ENCODE data around the gene SLC29A3.
"Not testable (repeated sequence)": the region's sequence is repeated elsewhere in the genome, so short reads cannot be mapped to it uniquely, and the experiment has no call there.

Gene SLC29A3

DNA sequence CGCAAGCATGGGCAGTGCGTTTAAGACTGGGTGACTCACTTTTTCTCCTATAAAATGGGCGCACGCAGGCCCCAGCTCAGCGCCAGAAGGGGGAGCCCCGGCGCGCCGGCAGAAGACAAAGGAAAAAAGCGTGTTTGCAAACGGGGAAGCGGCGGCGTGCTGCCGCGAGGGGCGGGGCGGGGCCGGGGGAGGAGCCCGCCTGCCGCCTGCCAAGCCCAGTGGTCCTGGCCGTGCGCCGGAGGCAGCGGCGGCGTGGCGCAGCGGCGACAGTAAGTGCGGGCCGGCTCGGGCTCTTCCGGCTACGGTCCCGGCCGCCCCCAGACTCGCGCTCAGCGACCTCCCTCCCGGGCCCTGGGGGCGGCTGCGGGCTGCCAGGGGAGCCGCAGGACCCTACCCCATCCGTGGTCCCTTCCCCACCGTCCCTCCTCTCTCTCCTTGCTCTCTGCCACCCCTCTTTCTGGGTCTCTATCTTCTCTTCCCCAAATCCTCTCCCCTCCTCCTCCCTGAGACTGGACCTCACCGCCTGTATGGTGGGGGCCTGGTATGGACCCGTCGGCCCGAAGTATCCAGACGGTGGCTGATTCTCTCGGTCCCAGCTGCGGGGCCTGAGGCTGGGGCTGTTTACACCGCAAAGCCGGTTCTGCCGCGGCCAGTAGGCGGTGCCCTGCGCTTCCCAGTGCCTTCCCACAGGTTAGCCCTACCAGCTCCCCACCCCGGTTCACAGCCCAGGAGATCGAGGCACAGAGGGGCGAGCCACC, at the start of gene SLC29A3:
Gene SLC29A3, plus strand, starts transcription at position 218 of the 758 bp plus-strand sequence. Its CDS starts 51 bp downstream, at position 269.
- peak; percentile 90 for DNase-seq

DNA sequence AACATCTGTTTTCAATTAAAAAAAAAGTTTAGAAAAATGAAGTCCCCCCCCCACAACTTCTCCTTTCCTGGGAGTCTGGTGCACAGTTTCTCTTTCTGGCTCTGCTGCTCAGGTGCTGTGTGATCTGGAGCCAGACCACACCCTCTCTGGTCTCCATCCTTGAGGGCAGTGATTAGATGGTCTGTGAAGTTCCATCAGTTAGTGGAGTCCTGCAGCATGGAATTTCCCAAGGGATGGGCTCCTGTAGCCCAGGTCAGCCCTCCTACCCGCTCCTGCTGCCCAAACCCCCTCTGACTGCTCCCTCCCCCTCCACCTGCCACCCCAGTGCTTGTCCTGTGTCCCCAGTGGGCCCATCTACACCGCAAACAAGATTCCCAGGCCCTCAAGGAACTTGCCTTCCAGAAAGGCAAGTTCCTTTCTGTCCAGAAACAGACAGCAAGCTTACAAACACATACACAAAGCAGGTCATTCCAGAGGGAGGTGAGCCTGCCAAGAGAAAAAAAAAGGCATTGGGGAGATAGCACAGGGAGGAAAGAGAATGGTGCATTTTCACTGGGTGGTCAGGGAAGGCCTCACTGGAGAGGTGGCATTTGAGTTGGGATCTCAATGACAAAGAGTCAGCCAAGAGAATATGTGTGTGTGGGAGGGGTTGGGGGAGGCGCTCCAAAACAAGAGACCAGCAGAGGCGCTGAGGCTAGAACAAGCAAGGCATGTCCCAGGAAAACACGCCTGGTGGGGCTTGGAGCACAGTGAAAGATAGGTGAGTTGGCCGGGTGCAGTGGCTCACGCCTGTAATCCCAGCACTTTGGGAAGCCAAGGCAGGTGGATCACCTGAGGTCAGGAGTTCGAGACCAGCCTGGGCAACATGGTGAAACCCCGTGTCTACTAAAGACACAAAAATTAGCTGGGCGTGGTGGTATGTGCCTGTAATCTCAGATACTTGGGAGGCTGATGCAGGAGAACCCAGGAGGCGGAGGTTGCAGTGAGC, 49.5 kb upstream of the SLC29A3 start:
- DNase-seq = no peak

DNA sequence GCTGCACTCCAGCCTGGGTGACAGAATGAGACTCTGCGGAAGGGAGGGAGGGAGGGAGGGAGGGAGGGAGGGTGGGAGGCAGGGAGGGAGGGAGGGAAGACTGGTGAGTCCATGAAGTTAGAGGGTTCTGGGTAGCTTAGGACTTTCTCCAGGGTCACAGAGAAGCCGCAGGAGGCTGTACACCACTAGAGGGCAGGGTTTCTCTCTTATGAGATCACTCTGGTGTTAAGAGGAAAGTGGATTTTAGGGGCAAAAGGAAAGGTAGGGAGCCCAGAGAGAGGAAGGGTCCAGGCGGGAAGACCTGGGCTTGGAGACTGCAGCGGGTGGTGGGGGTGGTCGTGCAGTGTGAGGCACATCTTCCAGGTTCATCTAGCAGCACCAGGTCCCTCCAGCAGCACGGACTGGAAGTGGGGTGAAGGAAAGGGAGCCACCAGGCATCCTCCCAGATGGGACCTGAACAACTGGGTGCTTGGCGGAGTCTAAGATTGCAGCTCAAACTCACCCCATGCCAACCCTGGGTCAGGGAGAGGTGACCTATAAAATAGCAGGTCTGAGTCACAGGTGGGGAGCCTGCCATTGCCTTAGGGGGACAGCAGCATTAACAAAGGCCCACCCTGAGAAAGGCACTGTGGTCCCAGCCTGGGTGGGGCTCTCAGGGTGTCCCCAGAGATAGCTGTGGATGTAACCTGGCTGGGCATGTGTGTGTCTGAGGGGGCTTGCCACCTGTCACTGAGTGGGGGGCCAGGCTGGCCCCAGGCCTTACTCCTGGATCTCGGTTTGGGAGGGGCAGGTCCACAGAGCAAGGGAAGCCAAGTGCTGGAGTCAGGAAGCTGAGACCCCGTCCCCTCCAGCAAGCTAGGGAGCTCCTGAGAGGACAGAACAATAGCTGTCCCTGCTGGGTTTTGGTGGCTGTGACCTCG, 48.5 kb upstream of the SLC29A3 start:
- DNase-seq = no peak

DNA sequence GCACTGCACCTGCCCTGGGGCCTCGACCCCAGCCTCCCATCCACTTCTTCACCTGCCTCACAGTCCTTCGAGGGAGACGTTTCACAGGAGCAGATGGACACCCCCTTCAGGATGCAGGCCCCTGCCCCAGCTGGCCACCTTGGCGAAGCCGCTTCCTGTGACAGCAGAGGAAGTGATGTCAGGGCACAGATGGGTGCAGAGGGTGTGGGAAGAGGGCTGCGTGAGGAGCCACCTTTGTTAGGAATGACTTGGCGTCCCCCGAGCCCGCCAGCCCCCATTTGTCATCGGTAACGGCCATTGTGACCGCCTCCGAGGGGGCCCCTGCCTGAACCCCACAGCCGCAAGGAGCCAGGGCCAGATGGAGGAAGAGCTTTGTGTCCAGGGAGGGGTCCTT, 47.4 kb upstream of the SLC29A3 start:
- no peak for DNase-seq

DNA sequence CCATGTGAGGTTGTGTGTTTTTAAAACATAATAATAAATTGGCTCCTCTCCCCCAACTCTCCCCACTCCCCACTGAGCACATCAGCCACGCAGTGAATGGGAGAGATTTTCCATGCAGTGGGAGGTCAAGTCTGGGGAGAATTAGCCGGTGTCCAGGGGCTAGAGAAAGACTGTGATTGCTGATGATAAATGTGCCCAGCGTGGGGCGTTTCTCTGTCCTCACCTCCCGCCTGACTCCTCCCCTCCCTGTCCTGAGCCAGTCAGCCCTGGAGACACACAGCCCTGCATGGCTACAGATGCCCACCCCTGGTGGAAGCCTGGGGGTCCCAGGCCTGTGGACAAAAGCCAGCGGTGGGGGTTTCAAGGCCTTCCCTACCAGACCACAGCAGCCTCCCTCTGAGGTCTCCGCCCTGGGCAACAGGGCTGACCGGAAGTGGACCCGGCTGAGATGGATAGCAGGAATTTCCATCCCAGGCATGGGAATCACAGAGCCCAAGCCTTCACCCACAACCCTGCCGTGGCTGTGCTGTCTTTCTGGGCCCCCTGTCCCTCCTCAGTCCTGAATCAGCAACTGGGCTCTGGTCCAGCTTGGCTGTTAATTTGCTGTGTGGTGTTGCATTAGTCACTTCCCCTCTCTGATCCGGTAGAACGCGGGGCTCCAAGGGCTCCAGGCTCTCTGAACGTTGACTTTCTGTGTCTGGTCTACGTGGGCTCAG, 46.8 kb upstream of the SLC29A3 start:
- no peak for DNase-seq

DNA sequence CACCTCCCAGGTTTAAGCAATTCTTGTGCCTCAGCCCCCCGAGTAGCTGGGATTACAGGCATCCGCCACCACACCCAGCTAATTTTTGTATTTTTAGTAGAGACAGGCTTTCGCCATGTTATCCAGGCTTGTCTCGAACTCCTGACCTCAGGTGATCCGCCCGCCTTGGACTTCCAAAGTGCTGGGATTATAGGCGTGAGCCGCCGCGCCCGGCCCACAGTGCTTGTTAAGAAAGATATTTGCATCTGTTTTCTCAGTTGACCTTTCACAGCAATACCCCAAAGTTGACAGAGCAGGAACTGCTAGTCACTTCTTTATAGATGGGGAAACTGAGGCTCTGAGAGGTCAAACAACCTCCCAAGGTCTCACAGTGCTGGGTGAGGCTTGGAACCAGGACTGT, 46.1 kb upstream of the SLC29A3 start:
- not testable (repeated sequence) for DNase-seq

DNA sequence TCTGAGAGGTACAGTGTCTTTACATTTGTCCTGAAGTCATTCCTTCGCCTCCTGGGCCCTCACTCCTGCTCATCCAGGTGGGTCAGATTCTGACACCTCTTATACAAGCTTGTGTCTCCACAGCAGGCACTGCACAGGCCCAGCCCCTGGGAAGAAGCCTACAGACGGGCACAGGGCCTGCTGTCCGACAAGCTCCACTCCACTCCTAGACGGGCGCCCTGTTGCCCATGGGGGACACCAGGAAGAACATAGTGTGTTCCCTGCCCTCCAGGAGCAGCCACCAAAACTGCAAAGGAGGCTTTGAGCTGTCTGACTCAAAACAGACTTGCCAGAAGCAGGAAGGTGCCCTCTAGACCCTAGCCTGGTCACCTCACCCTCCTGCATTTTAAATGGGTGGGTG, 45.6 kb upstream of the SLC29A3 start:
- no peak for DNase-seq

DNA sequence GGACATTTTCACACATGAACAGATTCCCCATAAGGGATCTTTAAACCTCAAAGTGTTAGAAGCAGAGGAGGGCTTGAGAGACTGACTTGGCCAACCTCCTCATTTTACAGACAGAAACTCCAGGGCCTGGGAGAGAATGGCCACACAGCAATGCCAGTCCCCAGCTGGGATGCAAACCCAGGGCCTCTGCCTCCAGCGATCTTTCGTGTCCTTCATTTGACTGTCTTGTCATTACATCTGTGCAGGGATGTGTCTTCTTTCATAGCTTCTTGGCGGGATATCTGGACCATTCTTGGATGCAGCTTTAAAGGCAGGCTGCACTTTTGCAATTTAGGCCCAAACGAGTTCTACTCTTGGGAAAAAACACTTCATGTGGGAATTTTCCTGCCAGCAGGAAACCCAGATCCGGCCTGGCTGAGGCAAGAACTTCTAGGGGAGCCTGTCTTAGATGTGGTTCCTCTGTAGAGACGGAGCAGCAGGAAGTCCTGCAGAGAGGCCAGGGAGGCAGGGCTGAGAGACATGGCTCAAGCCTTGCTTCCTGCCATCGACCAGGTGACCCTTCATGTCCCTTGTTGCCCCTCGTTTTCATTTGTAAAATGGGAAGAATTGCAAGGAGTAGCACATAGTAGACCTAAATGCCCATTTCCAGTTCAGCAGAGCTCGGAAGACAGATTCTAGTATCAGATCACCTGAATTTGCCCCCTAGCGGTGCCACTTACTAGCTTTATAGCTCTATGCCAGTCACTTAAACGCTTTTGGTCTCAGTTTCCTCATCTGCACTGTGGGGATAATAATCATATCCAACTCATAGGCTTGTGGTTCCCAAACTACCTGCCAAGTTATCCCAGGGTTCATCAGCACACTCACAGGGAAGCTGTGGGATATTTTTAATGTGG, 43.9 kb upstream of the SLC29A3 start:
- no peak for DNase-seq

DNA sequence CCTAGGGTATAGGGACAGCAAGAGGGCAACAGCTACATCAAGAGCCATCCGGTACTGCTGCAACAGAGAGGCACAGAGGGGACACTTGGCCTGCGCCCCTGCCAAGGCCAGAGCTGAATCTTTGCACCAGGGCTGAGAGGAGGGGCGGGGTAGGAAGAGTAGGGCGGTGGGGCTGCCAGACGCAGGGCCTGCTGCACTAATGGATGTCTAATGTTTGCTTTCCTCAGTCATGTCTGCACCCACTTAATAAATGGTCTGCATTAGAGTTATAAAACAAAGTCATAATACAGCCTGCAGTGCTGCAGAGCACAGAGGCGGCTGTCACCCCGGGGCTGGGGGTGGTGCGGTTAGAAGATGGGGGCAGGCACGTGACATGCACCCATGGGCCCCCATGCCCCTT, 42.2 kb upstream of the SLC29A3 start:
- no peak for DNase-seq

DNA sequence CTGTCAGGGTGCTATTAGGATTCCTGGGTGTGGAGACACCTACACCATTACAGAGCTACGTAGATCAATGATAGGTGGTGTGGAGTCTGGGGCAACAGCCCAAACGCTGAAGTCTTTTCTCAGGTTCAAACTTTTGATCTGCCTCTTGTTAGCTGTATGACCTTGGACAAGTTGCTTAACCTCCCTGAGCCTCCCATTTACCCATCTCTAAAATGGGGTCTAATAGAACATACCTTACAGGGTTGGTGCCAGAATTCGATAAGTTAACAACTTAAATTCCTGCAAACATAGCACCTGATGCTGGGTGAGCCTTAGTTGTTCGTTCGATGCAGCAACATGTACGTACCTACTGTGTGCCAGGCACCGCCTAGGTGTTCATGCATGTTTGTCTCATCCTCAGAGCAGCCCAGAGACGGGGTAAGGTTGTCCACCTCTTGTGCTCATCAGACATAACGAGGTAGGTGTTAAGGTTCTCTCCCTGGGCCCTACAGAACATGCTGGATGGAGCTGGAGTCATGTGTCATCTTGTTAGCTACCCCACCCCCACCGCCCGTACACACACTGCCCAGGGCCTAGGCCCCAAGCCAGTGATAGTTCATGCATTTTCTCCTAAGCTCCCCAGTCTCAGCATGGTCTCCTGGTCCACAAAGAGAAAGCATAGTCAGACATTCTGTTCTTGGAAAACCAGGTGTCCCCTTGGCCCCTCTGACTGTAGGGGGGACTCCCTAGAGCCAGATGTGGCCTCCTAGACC, 41.0 kb upstream of the SLC29A3 start:
- no peak for DNase-seq

DNA sequence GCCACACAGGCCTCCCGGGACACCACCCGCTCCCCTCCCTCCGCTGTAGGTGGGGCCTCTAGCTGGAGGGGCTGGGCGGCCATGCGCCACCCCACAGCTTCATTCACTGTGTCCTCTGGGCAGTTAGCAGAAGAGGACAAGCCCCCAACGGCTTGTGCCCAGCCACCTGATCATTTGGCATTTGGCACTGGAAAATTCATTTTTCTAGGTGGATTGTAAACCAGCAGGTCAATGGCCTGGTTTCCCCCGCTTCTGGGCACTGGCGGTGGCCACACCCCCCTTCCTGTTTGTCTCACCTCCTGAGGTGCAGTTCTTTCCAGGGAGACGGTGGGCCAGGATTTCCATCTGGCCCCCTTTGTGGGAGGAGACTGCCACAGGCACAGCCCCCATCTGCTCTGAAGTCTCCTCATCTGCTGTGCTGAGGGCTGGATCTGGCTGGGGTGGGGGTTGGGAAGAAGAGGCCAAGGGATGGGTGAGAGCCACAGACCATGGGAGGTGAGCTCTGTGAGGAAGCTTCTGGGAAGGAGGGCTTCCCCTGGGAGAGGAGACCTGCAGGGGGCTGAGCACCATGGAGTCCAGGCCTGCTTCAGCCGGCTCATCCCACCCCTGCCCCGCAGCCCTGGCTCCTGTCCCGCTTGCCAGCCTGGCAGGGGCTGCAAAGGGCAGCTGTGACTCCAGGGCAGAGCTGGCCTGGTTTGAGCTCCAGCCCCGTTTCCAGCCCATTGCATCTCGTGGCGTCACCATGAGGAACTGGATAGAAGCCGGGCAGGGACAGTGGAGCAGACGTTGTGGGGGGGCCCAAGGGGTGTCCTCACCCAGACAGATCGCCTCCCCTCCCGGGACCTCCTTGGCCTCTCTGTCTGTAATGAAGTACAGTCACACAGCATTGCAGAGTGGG, 40.1 kb upstream of the SLC29A3 start:
- DNase-seq = no peak

DNA sequence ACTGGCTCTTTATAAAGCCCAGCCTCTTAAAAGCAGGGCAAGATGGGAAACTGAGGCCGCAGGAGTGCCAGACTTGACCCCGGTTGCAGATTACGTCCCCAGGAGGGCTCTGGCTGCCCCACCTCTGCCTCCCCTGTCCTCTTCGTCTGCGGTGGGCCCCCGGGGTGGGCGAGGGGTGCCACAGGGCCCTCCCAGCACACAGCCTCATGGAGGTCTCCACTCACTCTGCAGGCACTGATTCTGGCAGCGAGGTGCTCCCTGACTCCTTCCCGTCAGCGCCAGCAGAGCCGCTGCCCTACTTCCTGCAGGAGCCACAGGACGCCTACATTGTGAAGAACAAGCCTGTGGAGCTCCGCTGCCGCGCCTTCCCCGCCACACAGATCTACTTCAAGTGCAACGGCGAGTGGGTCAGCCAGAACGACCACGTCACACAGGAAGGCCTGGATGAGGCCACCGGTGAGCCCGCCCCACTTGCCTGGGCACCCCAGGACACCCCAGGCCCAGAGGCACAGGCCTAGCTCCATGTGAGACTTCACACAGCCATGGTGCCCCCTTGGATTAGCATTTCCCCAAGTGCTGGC, 39.4 kb upstream of the SLC29A3 start:
- no peak for DNase-seq

DNA sequence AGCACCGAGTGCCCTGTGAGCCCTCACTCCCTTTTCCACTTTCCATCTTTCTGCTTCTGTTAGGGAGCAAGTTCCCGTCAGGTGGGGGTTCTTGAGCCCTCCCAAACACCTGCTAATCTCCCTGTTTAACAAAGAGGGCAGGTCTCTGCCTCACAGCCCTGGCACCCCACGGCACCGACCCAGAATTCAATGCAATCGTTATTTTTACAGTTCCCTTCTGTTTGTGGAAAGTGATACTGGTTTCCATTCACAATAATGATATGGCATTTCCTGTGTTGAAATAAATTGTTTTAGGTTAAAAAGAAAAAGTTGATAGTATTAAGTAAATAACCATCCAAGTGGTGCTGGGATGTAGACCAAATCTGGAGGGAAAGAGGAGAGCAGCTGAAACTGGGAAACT, 38.8 kb upstream of the SLC29A3 start:
- DNase-seq = no peak

DNA sequence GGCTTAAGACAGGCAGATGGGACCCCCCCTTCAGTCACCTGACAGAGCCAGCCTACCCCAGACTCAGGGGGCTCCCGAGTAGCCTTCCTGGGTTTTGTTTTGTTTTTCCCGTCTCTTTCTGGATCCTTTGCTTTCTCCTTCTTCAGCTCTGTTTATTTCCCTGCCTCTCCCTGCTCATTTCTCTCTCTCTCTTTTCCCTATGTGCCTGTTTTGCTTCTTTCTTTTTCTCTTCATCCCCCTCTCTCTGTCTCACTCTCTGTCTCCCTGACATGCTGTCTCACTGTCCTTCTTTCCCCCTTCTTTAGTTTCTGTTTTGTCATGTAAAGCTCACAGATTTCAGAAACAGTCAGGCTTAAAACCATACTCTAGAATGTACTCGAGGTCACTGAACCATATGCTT, 38.2 kb upstream of the SLC29A3 start:
- DNase-seq = no peak

DNA sequence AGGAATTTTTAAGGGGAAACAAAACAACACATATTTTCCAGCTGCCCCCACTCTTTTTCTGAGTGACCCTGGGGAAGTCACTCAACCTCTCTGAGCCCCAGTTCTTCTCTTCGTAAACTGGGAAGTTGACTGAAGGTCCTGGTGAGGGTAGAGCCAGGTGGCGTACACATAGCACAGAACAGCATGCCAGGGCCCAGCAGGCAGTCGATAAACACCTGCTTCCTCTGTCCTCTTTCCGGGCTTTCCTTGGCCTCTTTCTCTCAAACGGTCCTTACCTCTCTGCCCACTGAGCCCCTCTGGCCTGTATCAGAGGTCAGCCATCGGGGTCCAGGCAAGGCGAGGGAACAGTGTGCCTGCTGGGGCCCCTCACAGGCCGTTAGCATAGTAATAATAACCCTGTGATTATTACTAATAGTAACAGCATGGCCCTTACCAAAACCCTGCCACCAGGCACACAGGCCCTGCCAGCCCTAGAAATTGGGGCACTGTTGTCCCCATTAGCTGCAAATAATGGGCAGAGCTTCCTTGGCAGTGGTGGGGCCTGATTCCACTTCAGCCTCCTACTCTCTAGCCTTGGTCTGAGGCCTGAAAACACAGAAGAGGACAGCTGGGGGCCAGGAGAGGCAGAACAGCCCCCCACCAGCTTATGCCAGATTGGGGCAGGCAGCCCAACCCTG, 37.3 kb upstream of the SLC29A3 start:
- DNase-seq = no peak

DNA sequence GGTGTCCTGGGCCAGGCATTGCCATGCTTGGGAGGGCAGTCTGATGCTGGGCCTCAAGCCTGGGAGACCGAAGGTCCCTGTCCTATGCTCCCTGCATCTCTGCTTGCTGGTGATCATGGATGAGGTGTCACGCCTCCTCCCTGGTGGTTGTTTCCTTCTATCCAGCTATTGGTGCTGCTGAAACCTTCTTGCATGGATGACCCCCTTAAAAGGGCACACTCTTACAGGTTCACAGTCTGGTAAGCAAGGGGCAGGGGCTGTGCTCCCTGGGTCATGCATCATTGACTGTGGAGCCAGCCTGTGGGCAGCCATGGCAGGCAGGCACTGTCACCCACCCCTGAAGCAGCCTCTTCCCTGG, 36.8 kb upstream of the SLC29A3 start:
- DNase-seq = no peak

DNA sequence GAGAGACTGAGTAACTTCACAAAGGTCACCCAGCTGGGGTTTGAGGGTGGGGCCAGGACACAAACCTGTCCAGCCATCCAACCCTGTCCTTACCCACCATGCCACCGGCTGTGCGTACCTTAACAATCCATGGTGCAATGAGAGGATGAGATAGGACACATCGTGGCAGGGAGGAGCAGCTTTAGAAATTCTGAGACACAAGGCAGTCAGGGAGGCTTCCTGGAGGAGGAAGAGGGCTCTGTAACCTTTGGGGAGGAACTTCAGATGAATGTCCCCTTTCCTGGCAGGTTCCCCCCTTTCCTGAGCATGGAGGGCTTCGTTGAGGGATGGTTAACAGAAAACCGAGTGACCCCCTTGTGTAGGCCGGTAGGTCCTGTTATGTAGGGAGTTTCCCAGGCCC, 35.6 kb upstream of the SLC29A3 start:
- no peak for DNase-seq

DNA sequence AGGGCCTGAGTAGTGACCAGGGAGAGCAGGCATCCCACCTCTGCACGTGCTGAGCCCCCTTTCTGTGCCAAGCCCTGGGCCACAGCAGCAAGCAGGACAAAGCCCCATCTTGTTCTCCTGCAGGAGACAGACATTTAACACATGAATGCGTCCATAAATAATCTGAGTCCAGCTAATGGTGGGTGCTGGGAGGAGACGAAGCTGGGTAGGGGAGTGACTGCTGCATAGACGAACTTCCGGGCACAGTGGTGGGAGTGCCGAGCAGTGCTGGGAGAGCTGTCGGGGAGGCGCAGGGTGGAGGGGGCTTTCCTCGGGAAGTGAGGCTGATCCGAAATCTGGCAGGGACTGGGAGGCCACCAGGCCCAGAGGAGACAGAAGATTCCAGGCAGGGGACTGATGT, 35.2 kb upstream of the SLC29A3 start:
- DNase-seq = no peak

All from activated CD8-positive, alpha-beta memory T cell treated with anti-CD3 and anti-CD28 coated beads, Interleukin-2, amount 50 U/mL, for 48 hours (primary cell).